PFSK-1 (cell line): ENCODE results near the gene TMEM121B.

Experiments used
- FOXP2 ChIP-seq: optimal IDR thresholded peaks from 2 replicates; pipeline ENCODE3; 2011; ENCODE audit warnings: borderline replicate concordance, control low read depth, inconsistent platforms; ENCODE audit not compliant: insufficient read depth; ENCODE audit errors: extremely low read length, extremely low read depth
- POLR2AphosphoS5 ChIP-seq: IDR thresholded peaks from 2 replicates; pipeline ENCODE4 v1.6.1; 2012; ENCODE audit warnings: low read depth, mild to moderate bottlenecking, control low read depth, low read length, moderate library complexity
- REST ChIP-seq, 2 experiments: IDR thresholded peaks; 2 replicates each; pipeline versions ENCODE4 v1.6.1 to v1.8.0; 2011 to 2012; ENCODE audit warnings: low read depth in 2 of 2, low read length in 2 of 2, control low read depth in 1 of 2, inconsistent platforms in 1 of 2, mild to moderate bottlenecking in 1 of 2, moderate library complexity in 1 of 2; ENCODE audit not compliant: insufficient read depth in 1 of 2
- SIN3A ChIP-seq: IDR thresholded peaks from 2 replicates; pipeline ENCODE4 v1.6.1; 2012; ENCODE audit warnings: mild to moderate bottlenecking, low read length, moderate library complexity, borderline replicate concordance; ENCODE audit not compliant: insufficient read depth
- TAF1 ChIP-seq: IDR thresholded peaks from 2 replicates; pipeline ENCODE4 v1.6.1; 2012; ENCODE audit warnings: low read length, control low read depth, borderline replicate concordance; ENCODE audit not compliant: insufficient read depth

Gene TMEM121B

GRCh38 chr22:17087498-17088131 lies 33.5 kb downstream of the TMEM121B start:
- no peak for TF ChIP-seq FOXP2
- TF ChIP-seq POLR2AphosphoS5: no peak
- TF ChIP-seq REST (IDR thresholded peaks at IDR 0.05; ENCODE audit: insufficient read depth in 1 of 2, low read depth in 2 of 2, low read length in 2 of 2): no peak
- TF ChIP-seq SIN3A: no peak
- no peak for TF ChIP-seq TAF1

- TF ChIP-seq TAF1 (no peak), SIN3A (no peak), POLR2AphosphoS5 (no peak), REST (IDR thresholded peaks at IDR 0.05; ENCODE audit: insufficient read depth in 1 of 2, low read depth in 2 of 2, low read length in 2 of 2) (no peak), FOXP2 (no peak)
Measured at GRCh38 chr22:17086788-17087497, 34.2 kb downstream of the TMEM121B start.

- TF ChIP-seq SIN3A (no peak), TAF1 (no peak), REST (IDR thresholded peaks at IDR 0.05; ENCODE audit: insufficient read depth in 1 of 2, low read depth in 2 of 2, low read length in 2 of 2) (no peak), POLR2AphosphoS5 (no peak), FOXP2 (no peak)
Measured at GRCh38 chr22:17086296-17086695, 34.9 kb downstream of the TMEM121B start.

GRCh38 chr22:17085277-17086181 lies 35.6 kb downstream of the TMEM121B start:
- TF ChIP-seq POLR2AphosphoS5: no peak
- no peak for TF ChIP-seq TAF1
- TF ChIP-seq FOXP2: no peak
- no peak for TF ChIP-seq REST (IDR thresholded peaks at IDR 0.05; ENCODE audit: insufficient read depth in 1 of 2, low read depth in 2 of 2, low read length in 2 of 2)
- TF ChIP-seq SIN3A: no peak
